GM20000 (cell line): ENCODE data around the gene VASN.
A peak's percentile ranks its signal among the peaks of the same experiment; 100 is the strongest.

Source experiments
- DNase-seq: peaks from one replicate; pipeline ENCODE4 v3.0.0; 2012; ENCODE audit warnings: low spot score
- CTCF ChIP-seq: IDR thresholded peaks from 2 replicates; pipeline ENCODE4 v1.5.1; 2012; ENCODE audit warnings: mild to moderate bottlenecking, control low read depth; ENCODE audit errors: extremely low read depth, missing control alignments

VASN gene

GRCh38 chr16:4372001-4372577, 441 bp downstream of the VASN start:
- DNase-seq = peak; percentile 67
- TF ChIP-seq CTCF = no peak

- no peak for DNase-seq
- no peak for TF ChIP-seq CTCF
Measured at GRCh38 chr16:4372578-4373355, 1.1 kb downstream of the VASN start.

GRCh38 chr16:4373356-4373908, 1.8 kb downstream of the VASN start:
- DNase-seq = no peak
- no peak for TF ChIP-seq CTCF

GRCh38 chr16:4373909-4374742, 2.5 kb downstream of the VASN start:
- no peak for TF ChIP-seq CTCF
- no peak for DNase-seq

- no peak for DNase-seq
- no peak for TF ChIP-seq CTCF
Measured at GRCh38 chr16:4375717-4376116, 4.1 kb downstream of the VASN start.

GRCh38 chr16:4376126-4376892, 4.7 kb downstream of the VASN start:
- DNase-seq = no peak
- no peak for TF ChIP-seq CTCF
